IMR-90 (cell line): ENCODE measurements around the gene EIF4G3. TPM values are rescaled to one million over a fixed set of nuclear protein-coding genes. Genes with fewer than 3 reads are reported as not detected.

Experiments used
- ATAC-seq: fragments of 200-7000 bp; cut with Tn5 transposase; 2 replicates; pipeline ENCODE4 v1.9.1; 2020; ENCODE audit warnings: low read depth, mild to moderate bottlenecking, moderate library complexity
- BruUV-seq: library from RNA; stranded (reverse); fragments of 400-500 nt; replicated peaks from 2 replicates; lab custom pipeline; 2021; lab: Mats Ljungman, UMichigan
- CTCF ChIA-PET: fragments of 300-600 bp; formaldehyde crosslinking; extraction: SDS; loops from one replicate; lab custom pipeline; 2021; ENCODE audit warnings: antibody characterized with exemption; lab: Yijun Ruan, JAX
- POLR2A ChIA-PET: fragments of 300-600 bp; sonication (Branson Sonifier 250); formaldehyde crosslinking; loops from one replicate; lab custom pipeline; 2022; ENCODE audit warnings: antibody characterized with exemption; ENCODE audit not compliant: unreplicated experiment; lab: Charles Lee
- DNase-seq: peaks from one replicate; pipeline ENCODE4 v3.0.0; 2013
- H2AFZ ChIP-seq: replicated peaks from 2 replicates; pipeline ENCODE3; 2013; ENCODE audit warnings: low read length, mild to moderate bottlenecking; ENCODE audit not compliant: poor library complexity
- H2AK5ac ChIP-seq: 2 replicates; pipeline ENCODE4 v1.6.1; 2013; ENCODE audit warnings: low read depth, low read length, inconsistent platforms
- H2AK9ac ChIP-seq: replicated peaks from 2 replicates; pipeline ENCODE3; 2013; ENCODE audit warnings: mild to moderate bottlenecking, low read depth, low read length, moderate library complexity; ENCODE audit not compliant: poor library complexity
- H2BK120ac ChIP-seq: 2 replicates; pipeline ENCODE4 v1.6.1; 2013; ENCODE audit warnings: low read depth, low read length, inconsistent platforms
- H2BK15ac ChIP-seq: 3 replicates; pipeline ENCODE4 v1.6.1; 2013; ENCODE audit warnings: low read depth, low read length, inconsistent platforms
- H2BK20ac ChIP-seq: 2 replicates; pipeline ENCODE4 v1.6.1; 2013; ENCODE audit warnings: low read depth, mild to moderate bottlenecking, inconsistent platforms, low read length, moderate library complexity
- H2BK5ac ChIP-seq: 2 replicates; pipeline ENCODE4 v1.6.1; 2013; ENCODE audit warnings: mild to moderate bottlenecking, low read depth, low read length, inconsistent platforms; ENCODE audit not compliant: poor library complexity, severe bottlenecking
- H3K14ac ChIP-seq: replicated peaks from 2 replicates; pipeline ENCODE4 v1.6.1; 2013; ENCODE audit warnings: low read depth, low read length, inconsistent platforms
- H3K18ac ChIP-seq: 2 replicates; pipeline ENCODE4 v1.6.1; 2013; ENCODE audit warnings: low read depth, low read length, control low read depth
- H3K23ac ChIP-seq: 2 replicates; pipeline ENCODE4 v1.6.1; 2013; ENCODE audit warnings: low read depth, low read length, inconsistent platforms
- H3K27ac ChIP-seq: 2 replicates; pipeline ENCODE4 v1.5.1; 2013; ENCODE audit warnings: mild to moderate bottlenecking, control low read depth, low read length; ENCODE audit not compliant: insufficient read depth
- H3K27me3 ChIP-seq: 2 replicates; pipeline ENCODE4 v1.6.1; 2013; ENCODE audit warnings: low read length; ENCODE audit not compliant: control insufficient read depth, insufficient read depth
- H3K36me3 ChIP-seq: 2 replicates; pipeline ENCODE4 v1.6.1; 2013; ENCODE audit warnings: low read length, mixed read lengths; ENCODE audit not compliant: control insufficient read depth, insufficient read depth
- H3K4ac ChIP-seq: 2 replicates; pipeline ENCODE4 v1.6.1; 2013; ENCODE audit warnings: low read depth, low read length, inconsistent platforms
- H3K4me1 ChIP-seq: 2 replicates; pipeline ENCODE4 v1.6.1; 2013; ENCODE audit warnings: low read length, mixed read lengths; ENCODE audit not compliant: control insufficient read depth, insufficient read depth
- H3K4me2 ChIP-seq: 2 replicates; pipeline ENCODE4 v1.6.1; 2013; ENCODE audit warnings: low read depth, mild to moderate bottlenecking, control low read depth, low read length, moderate library complexity
- H3K4me3 ChIP-seq: 2 replicates; pipeline ENCODE4 v1.5.1; 2013; ENCODE audit warnings: low read depth, mild to moderate bottlenecking, control low read depth, low read length, moderate library complexity; ENCODE audit not compliant: insufficient read depth
- H3K56ac ChIP-seq: 2 replicates; pipeline ENCODE4 v1.6.1; 2013; ENCODE audit warnings: low read length, inconsistent platforms; ENCODE audit not compliant: insufficient read depth; ENCODE audit errors: extremely low read depth
- H3K79me1 ChIP-seq, 2 experiments: 2 replicates each; pipeline ENCODE4 v1.6.1; 2013; ENCODE audit warnings: low read length in 2 of 2, inconsistent platforms in 1 of 2, low read depth in 1 of 2
- H3K9ac ChIP-seq: 2 replicates; pipeline ENCODE4 v1.6.1; 2013; ENCODE audit warnings: low read depth, low read length, control low read depth
- H3K9me1 ChIP-seq: 2 replicates; pipeline ENCODE4 v1.6.1; 2013; ENCODE audit warnings: low read length, inconsistent platforms; ENCODE audit not compliant: insufficient read depth
- H3K9me3 ChIP-seq: 2 replicates; pipeline ENCODE4 v1.6.1; 2013; ENCODE audit warnings: low read length; ENCODE audit not compliant: control insufficient read depth, insufficient read depth
- H4K20me1 ChIP-seq: 2 replicates; pipeline ENCODE4 v1.6.1; 2013; ENCODE audit warnings: low read length, inconsistent platforms; ENCODE audit not compliant: insufficient read depth
- H4K5ac ChIP-seq: 2 replicates; pipeline ENCODE4 v1.6.1; 2013; ENCODE audit warnings: mild to moderate bottlenecking, low read depth, low read length, control low read depth
- H4K8ac ChIP-seq, 2 experiments: 2 replicates each; pipeline ENCODE4 v1.6.1; 2013; ENCODE audit warnings: low read depth in 2 of 2, low read length in 2 of 2, control low read depth in 1 of 2, inconsistent platforms in 1 of 2
- H4K91ac ChIP-seq: 2 replicates; pipeline ENCODE4 v1.6.1; 2013; ENCODE audit warnings: low read depth, low read length, inconsistent platforms; ENCODE audit not compliant: insufficient read depth
- BHLHE40 ChIP-seq: fragments of 150-350 bp; IDR thresholded peaks from 2 replicates; pipeline ENCODE4 v1.6.1; 2016; ENCODE audit warnings: mild to moderate bottlenecking, low read depth, low read length
- CEBPB ChIP-seq: IDR thresholded peaks from 2 replicates; pipeline ENCODE4 v1.6.1; 2012; ENCODE audit warnings: low read depth, low read length, improper control_type of control experiment
- CHD1 ChIP-seq: IDR thresholded peaks from 2 replicates; pipeline ENCODE4 v1.6.1; 2012; ENCODE audit warnings: low read depth, low read length, improper control_type of control experiment
- CTCF ChIP-seq: conservative IDR thresholded peaks from 2 replicates; pipeline ENCODE4 v1.5.1; 2012; ENCODE audit warnings: mild to moderate bottlenecking, low read depth, low read length, improper control_type of control experiment
- ELK1 ChIP-seq: fragments of 150-350 bp; IDR thresholded peaks from 2 replicates; pipeline ENCODE4 v1.6.1; 2016; ENCODE audit warnings: low read depth, mild to moderate bottlenecking, low read length, moderate library complexity, borderline replicate concordance
- FOS ChIP-seq: fragments of 150-350 bp; IDR thresholded peaks from 2 replicates; pipeline ENCODE4 v1.6.1; 2016; ENCODE audit warnings: low read depth, low read length
- MAZ ChIP-seq: IDR thresholded peaks from 2 replicates; pipeline ENCODE4 v1.6.1; 2012; ENCODE audit warnings: low read depth, mild to moderate bottlenecking, low read length, improper control_type of control experiment, moderate library complexity, borderline replicate concordance
- MXI1 ChIP-seq: IDR thresholded peaks from 2 replicates; pipeline ENCODE4 v1.6.1; 2012; ENCODE audit warnings: low read depth, mild to moderate bottlenecking, low read length, moderate library complexity, borderline replicate concordance
- NFE2L2 ChIP-seq: fragments of 150-350 bp; IDR thresholded peaks from 2 replicates; pipeline ENCODE4 v1.6.1; 2016; ENCODE audit warnings: low read depth, mild to moderate bottlenecking, low read length
- POLR2A ChIP-seq: IDR thresholded peaks from 2 replicates; pipeline ENCODE4 v1.6.1; 2012; ENCODE audit warnings: mild to moderate bottlenecking, low read depth, low read length
- RAD21 ChIP-seq: IDR thresholded peaks from 2 replicates; pipeline ENCODE4 v1.6.1; 2012; ENCODE audit warnings: low read length, improper control_type of control experiment
- RCOR1 ChIP-seq: IDR thresholded peaks from 2 replicates; pipeline ENCODE4 v1.6.1; 2012; ENCODE audit warnings: mild to moderate bottlenecking, low read length, improper control_type of control experiment; ENCODE audit not compliant: insufficient replicate concordance
- RFX5 ChIP-seq: IDR thresholded peaks from 2 replicates; pipeline ENCODE4 v1.8.0; 2012; ENCODE audit warnings: low read depth, mild to moderate bottlenecking, low read length, moderate library complexity
- SMC3 ChIP-seq: fragments of 150-350 bp; IDR thresholded peaks from 2 replicates; pipeline ENCODE4 v1.6.1; 2016; ENCODE audit warnings: low read depth, mild to moderate bottlenecking, antibody characterized with exemption, low read length, moderate library complexity
- USF2 ChIP-seq: fragments of 150-350 bp; IDR thresholded peaks from 2 replicates; pipeline ENCODE4 v1.6.1; 2017; ENCODE audit warnings: mild to moderate bottlenecking, antibody characterized with exemption, low read length, low read depth
- WGBS, 2 experiments: methylation state at CpG; one replicate each; pipeline versions ENCODE4 v1.1.5 to v1.1.7; 2013; ENCODE audit warnings: missing lambda C conversion rate in 2 of 2; ENCODE audit not compliant: insufficient read length in 1 of 2; ENCODE audit errors: extremely low coverage in 2 of 2; 5-methylcytosine and 5-hydroxymethylcytosine counted together
- dilution Hi-C: fragments of 300-500 bp; cut with HindIII; formaldehyde crosslinking; loops from one replicate; pipeline ENCODE4 v1.14.3; 2018; ENCODE audit warnings: low sequenced_read_pairs; ENCODE audit not compliant: unreplicated experiment
- in situ Hi-C: fragments of 300-500 bp; cut with MboI; formaldehyde crosslinking; loops from 3 replicates; pipeline ENCODE4 v1.14.3; 2019; ENCODE audit warnings: low sequenced_read_pairs, inconsistent platforms, mixed read lengths
- intact Hi-C: fragments of 100-400 bp; cut with micrococcal nuclease; formaldehyde crosslinking; loops from 2 replicates; pipeline ENCODE4 v1.10.0; 2022
- polyA plus RNA-seq, 3 experiments: library from polyadenylated mRNA; depleted of rRNA; stranded (reverse); fragments of >200 nt; gene quantifications; 2 replicates each; pipeline ENCODE4 v1.2.3, GENCODE V29; 2012; ENCODE audit warnings: low replicate concordance in 1 of 3
- total RNA-seq: library from RNA; depleted of rRNA; stranded (reverse); fragments of >200 nt; gene quantifications from 2 replicates; pipeline ENCODE4 v1.2.3, GENCODE V29; 2012

Gene EIF4G3
- total and polyA plus RNA-seq, 2 of the 4 experiments (the other 2 are of a cell fraction) = 25.8 to 49.2 TPM

- Histone ChIP-seq H3K9me3 (no peaks in the 10 kb centered on the region), H3K23ac (no peak overlapping the region), H2AK9ac (no peak overlapping the region), H3K9me1 (peaks cover 13% of the 10 kb centered on the region), H3K9ac (no peak overlapping the region), H4K8ac (no peak overlapping the region), H2BK120ac (no peak overlapping the region), H3K36me3 (peaks cover 6% of the 10 kb centered on the region), H3K27me3 (no peaks in the 10 kb centered on the region), H4K91ac (no peak overlapping the region), H2AFZ (no peak overlapping the region), H2BK15ac (no peak overlapping the region), H3K79me1 (peaks cover 19 to 85% of the 10 kb centered on the region in 2 experiments), H3K4ac (no peak overlapping the region), H2BK20ac (no peak overlapping the region), H2AK5ac (no peak overlapping the region), H3K56ac (no peak overlapping the region), H3K4me3 (no peak overlapping the region), H2BK5ac (no peak overlapping the region), H3K14ac (no peak overlapping the region), H3K18ac (no peak overlapping the region), H4K5ac (no peak overlapping the region), H3K4me2 (no peak overlapping the region), H3K4me1 (peaks cover 6% of the 10 kb centered on the region), H3K27ac (no peak overlapping the region), H4K20me1 (peaks cover 63% of the 10 kb centered on the region)
- no TSS peak for BruUV-seq
- dilution Hi-C loops = no loop called here
- no peak for TF ChIP-seq RAD21
- TF ChIP-seq SMC3 = no peak
- TF ChIP-seq BHLHE40 = no peak
- TF ChIP-seq FOS = no peak
- no peak for TF ChIP-seq CEBPB
- no peak for TF ChIP-seq MAZ
- TF ChIP-seq ELK1 = no peak
- TF ChIP-seq USF2 = no peak
- TF ChIP-seq RCOR1 = no peak
- no peak for TF ChIP-seq RFX5
- TF ChIP-seq MXI1 = no peak
- no peak for TF ChIP-seq CHD1
- TF ChIP-seq CTCF = no peak
- TF ChIP-seq NFE2L2 = no peak
- no peak for TF ChIP-seq POLR2A
- in situ Hi-C loops = no loop called here
- POLR2A ChIA-PET = no interaction called here
- ATAC-seq = no peak
- no peak for DNase-seq
- no CpG with 5 or more reads among the region's 3 CpGs for WGBS, 2 experiments
- intact Hi-C loops = no loop called here
- CTCF ChIA-PET = no interaction called here
These were observed 18.8 kb downstream of the EIF4G3 start for GRCh38 chr1:21157868-21158267.
